Panc1 (cell line): ENCODE measurements around the gene GNG10. TPM values are rescaled to one million over a fixed set of nuclear protein-coding genes. Genes with fewer than 3 reads are reported as not detected.
"Not testable (repeated sequence)": the region's sequence is repeated elsewhere in the genome, so short reads cannot be mapped to it uniquely, and the experiment has no call there.

Experiments used
- ATAC-seq: fragments of 200-7000 bp; cut with Tn5 transposase; 2 replicates; pipeline ENCODE4 v1.9.1; 2020; ENCODE audit warnings: mild to moderate bottlenecking, moderate library complexity
- BruUV-seq: library from RNA; stranded (reverse); fragments of 400-500 nt; replicated peaks from 2 replicates; lab custom pipeline; 2021; lab: Mats Ljungman, UMichigan
- CTCF ChIA-PET: fragments of 300-600 bp; sonication (Branson Sonifier 250); formaldehyde crosslinking; loops from one replicate; lab custom pipeline; 2022; ENCODE audit warnings: antibody characterized with exemption; lab: Charles Lee
- POLR2A ChIA-PET: fragments of 300-600 bp; sonication (Branson Sonifier 250); formaldehyde crosslinking; loops from one replicate; lab custom pipeline; 2022; ENCODE audit warnings: antibody characterized with exemption; lab: Charles Lee
- DNase-seq: peaks from one replicate; pipeline ENCODE4 v3.0.0-alpha.2; 2010; ENCODE audit warnings: low read depth, low spot score
- H3K27ac ChIP-seq: 2 replicates; pipeline ENCODE4 v1.5.1; 2011; ENCODE audit warnings: mild to moderate bottlenecking, low read length, inconsistent platforms
- H3K27me3 ChIP-seq: fragments of 200-500 bp; sonication (Bioruptor generic); 2 replicates; pipeline ENCODE4 v1.6.0; 2014; ENCODE audit warnings: low read length, inconsistent platforms; ENCODE audit not compliant: control insufficient read depth, insufficient read depth
- H3K36me3 ChIP-seq: fragments of 200-500 bp; sonication (Bioruptor generic); 2 replicates; pipeline ENCODE4 v1.5.1; 2014; ENCODE audit warnings: inconsistent platforms, mild to moderate bottlenecking, low read length, moderate library complexity; ENCODE audit not compliant: control insufficient read depth, insufficient read depth
- H3K4me1 ChIP-seq: 2 replicates; pipeline ENCODE4 v1.5.1; 2011; ENCODE audit warnings: inconsistent platforms, mild to moderate bottlenecking, low read length, moderate library complexity; ENCODE audit not compliant: control insufficient read depth, insufficient read depth
- H3K4me3 ChIP-seq, 2 experiments: 2 replicates each; pipeline ENCODE4 v1.5.1; 2011 to 2012; ENCODE audit warnings: low read depth in 2 of 2, low read length in 2 of 2, mild to moderate bottlenecking in 2 of 2, inconsistent platforms in 1 of 2, moderate library complexity in 1 of 2
- H3K9me3 ChIP-seq: fragments of 200-500 bp; sonication (Bioruptor generic); 2 replicates; pipeline ENCODE4 v1.5.1; 2014; ENCODE audit warnings: low read depth, mild to moderate bottlenecking, inconsistent platforms, low read length, moderate library complexity; ENCODE audit not compliant: control insufficient read depth, insufficient read depth
- CTCF ChIP-seq: fragments of 450-650 bp; IDR thresholded peaks from 2 replicates; pipeline ENCODE4 v1.5.1; 2017; ENCODE audit warnings: mild to moderate bottlenecking
- POLR2AphosphoS5 ChIP-seq: IDR thresholded peaks from 2 replicates; pipeline ENCODE4 v1.6.1; 2012; ENCODE audit warnings: mild to moderate bottlenecking, low read depth, low read length, moderate library complexity
- SIN3A ChIP-seq: IDR thresholded peaks from 2 replicates; pipeline ENCODE4 v1.6.1; 2012; ENCODE audit warnings: low read depth, mild to moderate bottlenecking, low read length, moderate library complexity, borderline replicate concordance; ENCODE audit not compliant: insufficient read depth
- TCF7L2 ChIP-seq: IDR thresholded peaks from 2 replicates; pipeline ENCODE4 v1.6.1; 2011; ENCODE audit warnings: mild to moderate bottlenecking, low read depth, low read length, inconsistent platforms
- in situ Hi-C: cut with HindIII; loops from 2 replicates; pipeline ENCODE4 v1.10.0; 2016; ENCODE audit warnings: low sequenced_read_pairs, low pct_unique_long_range_greater_than_20kb
- intact Hi-C: fragments of 100-400 bp; cut with micrococcal nuclease; formaldehyde crosslinking; loops from one replicate; pipeline ENCODE4 v1.10.0; 2022; ENCODE audit not compliant: unreplicated experiment
- total RNA-seq: library from RNA; stranded (reverse); gene quantifications from one replicate; pipeline ENCODE4 v1.2.1, GENCODE V29; 2021; ENCODE audit not compliant: unreplicated experiment
- TF ChIP-seq, protein P1 (sequence below), 2 experiments: IDR thresholded peaks; 2 replicates each; pipeline ENCODE4 v1.6.1; 2011 to 2012; ENCODE audit warnings: low read depth in 2 of 2, control low read depth in 1 of 2, low read length in 1 of 2, mild to moderate bottlenecking in 1 of 2, moderate library complexity in 1 of 2; ENCODE audit not compliant: insufficient read depth in 1 of 2

The GNG10 gene
- total RNA-seq, 1 experiment from 2014 or later: 40.0 TPM

DNA sequence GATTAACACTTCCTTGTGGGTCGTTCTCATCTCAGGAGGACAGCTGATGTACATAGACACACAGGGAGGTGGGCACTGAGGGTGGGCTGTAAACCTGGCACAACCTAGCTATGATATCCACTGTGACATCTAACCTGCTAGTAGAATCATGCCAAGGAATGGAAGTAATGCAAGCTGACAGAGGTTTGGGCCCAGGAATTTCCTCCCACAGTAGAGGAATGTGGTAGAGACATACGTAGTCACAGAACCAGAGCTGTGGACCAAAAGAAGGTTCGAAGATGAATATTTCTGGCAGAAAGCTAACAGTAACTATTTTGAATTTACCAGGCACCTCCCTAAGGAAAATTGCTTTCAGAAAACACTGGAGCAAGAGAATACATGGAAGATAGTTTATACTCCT lies 45.5 kb upstream of the GNG10 start:
- no peak overlapping the region for H3K4me3 ChIP-seq
- no peaks in the 10 kb centered on the region for H3K27me3 ChIP-seq
- H3K9me3 ChIP-seq: no peaks in the 10 kb centered on the region
- no peaks in the 10 kb centered on the region for H3K4me1 ChIP-seq
- no peak for DNase-seq
- in situ Hi-C loops (no loop called here), intact Hi-C loops (no loop called here)
- ChIA-PET POLR2A (no interaction called here), CTCF (no interaction called here)
- no peak for TF ChIP-seq SIN3A
- TF ChIP-seq TCF7L2: no peak
- TF ChIP-seq, protein P1, sequence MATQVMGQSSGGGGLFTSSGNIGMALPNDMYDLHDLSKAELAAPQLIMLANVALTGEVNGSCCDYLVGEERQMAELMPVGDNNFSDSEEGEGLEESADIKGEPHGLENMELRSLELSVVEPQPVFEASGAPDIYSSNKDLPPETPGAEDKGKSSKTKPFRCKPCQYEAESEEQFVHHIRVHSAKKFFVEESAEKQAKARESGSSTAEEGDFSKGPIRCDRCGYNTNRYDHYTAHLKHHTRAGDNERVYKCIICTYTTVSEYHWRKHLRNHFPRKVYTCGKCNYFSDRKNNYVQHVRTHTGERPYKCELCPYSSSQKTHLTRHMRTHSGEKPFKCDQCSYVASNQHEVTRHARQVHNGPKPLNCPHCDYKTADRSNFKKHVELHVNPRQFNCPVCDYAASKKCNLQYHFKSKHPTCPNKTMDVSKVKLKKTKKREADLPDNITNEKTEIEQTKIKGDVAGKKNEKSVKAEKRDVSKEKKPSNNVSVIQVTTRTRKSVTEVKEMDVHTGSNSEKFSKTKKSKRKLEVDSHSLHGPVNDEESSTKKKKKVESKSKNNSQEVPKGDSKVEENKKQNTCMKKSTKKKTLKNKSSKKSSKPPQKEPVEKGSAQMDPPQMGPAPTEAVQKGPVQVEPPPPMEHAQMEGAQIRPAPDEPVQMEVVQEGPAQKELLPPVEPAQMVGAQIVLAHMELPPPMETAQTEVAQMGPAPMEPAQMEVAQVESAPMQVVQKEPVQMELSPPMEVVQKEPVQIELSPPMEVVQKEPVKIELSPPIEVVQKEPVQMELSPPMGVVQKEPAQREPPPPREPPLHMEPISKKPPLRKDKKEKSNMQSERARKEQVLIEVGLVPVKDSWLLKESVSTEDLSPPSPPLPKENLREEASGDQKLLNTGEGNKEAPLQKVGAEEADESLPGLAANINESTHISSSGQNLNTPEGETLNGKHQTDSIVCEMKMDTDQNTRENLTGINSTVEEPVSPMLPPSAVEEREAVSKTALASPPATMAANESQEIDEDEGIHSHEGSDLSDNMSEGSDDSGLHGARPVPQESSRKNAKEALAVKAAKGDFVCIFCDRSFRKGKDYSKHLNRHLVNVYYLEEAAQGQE (IDR thresholded peaks at IDR 0.05; ENCODE audit: insufficient read depth in 1 of 2, low read depth in 2 of 2, low read length in 1 of 2): no peak
- no peak for TF ChIP-seq CTCF
- TF ChIP-seq POLR2AphosphoS5: no peak
- no peak for ATAC-seq
- no TSS peak for BruUV-seq
- no peaks in the 10 kb centered on the region for H3K36me3 ChIP-seq
- H3K27ac ChIP-seq: no peak overlapping the region

- in situ Hi-C loops, CTCF ChIA-PET, H3K27ac ChIP-seq, POLR2A ChIA-PET, H3K9me3 ChIP-seq, BruUV-seq, H3K36me3 ChIP-seq, H3K4me3 ChIP-seq, ATAC-seq, H3K4me1 ChIP-seq, DNase-seq, intact Hi-C loops, H3K27me3 ChIP-seq: not testable (repeated sequence)
Observed at GRCh38 chr9:111617349-111617748, 44.1 kb upstream of the GNG10 start.

- Histone ChIP-seq H3K27ac (no peak overlapping the region), H3K9me3 (no peaks in the 10 kb centered on the region), H3K4me3 (no peak overlapping the region), H3K36me3 (no peaks in the 10 kb centered on the region), H3K27me3 (no peaks in the 10 kb centered on the region), H3K4me1 (no peaks in the 10 kb centered on the region)
- no TSS peak for BruUV-seq
- DNase-seq (peak; percentile 51), ATAC-seq (peak; percentile 93)
- ChIA-PET POLR2A (interaction anchor here (0.6 kb wide), 1 partner anchor 26 kb away, joined by 12 read pairs; no protein-coding TSS in a partner anchor), CTCF (interaction anchor here (0.6 to 1.6 kb wide), 3 partner anchors 9 to 24 kb away, joined by 3 to 28 read pairs (median 5); no protein-coding TSS in a partner anchor)
- intact Hi-C loops: no loop called here
- TF ChIP-seq CTCF (peak; percentile 94), TCF7L2 (no peak)
- in situ Hi-C loops: no loop called here
Observed at GRCh38 chr9:111621895-111622480, 39.4 kb upstream of the GNG10 start.
